Upper lobe of right lung (tissue), 1 donor: ENCODE measurements around the gene KRTAP12-4. TPM values are rescaled to one million over a fixed set of nuclear protein-coding genes. Genes with fewer than 3 reads are reported as not detected.

Experiments
- ATAC-seq: fragments of 200-7000 bp; cut with Tn5 transposase; one replicate; pipeline ENCODE4 v1.9.1; 2020; ENCODE audit warnings: mild to moderate bottlenecking, moderate library complexity
- DNase-seq: peaks from one replicate; pipeline ENCODE4 v3.0.0-alpha.2; 2020
- H3K27ac ChIP-seq: fragments of 200-600 bp; one replicate; pipeline ENCODE4 v1.8.0; 2022
- H3K27me3 ChIP-seq: fragments of 200-600 bp; one replicate; pipeline ENCODE4 v1.8.0; 2022; ENCODE audit warnings: mild to moderate bottlenecking
- H3K36me3 ChIP-seq: fragments of 200-600 bp; one replicate; pipeline ENCODE4 v1.8.0; 2022
- H3K4me1 ChIP-seq: fragments of 200-600 bp; one replicate; pipeline ENCODE4 v1.8.0; 2022
- H3K4me3 ChIP-seq: fragments of 200-600 bp; one replicate; pipeline ENCODE4 v1.8.0; 2022; ENCODE audit warnings: mild to moderate bottlenecking
- H3K9me3 ChIP-seq: fragments of 200-600 bp; one replicate; pipeline ENCODE4 v1.8.0; 2022
- CTCF ChIP-seq: fragments of 200-600 bp; IDR thresholded peaks from one replicate; pipeline ENCODE4 v1.8.0; 2022; ENCODE audit warnings: antibody characterized with exemption
- intact Hi-C: fragments of 100-400 bp; cut with DNase I; formaldehyde crosslinking; loops from one replicate; pipeline ENCODE4 v1.11.0; 2022
- total RNA-seq: library from RNA; stranded (reverse); fragmentation: NEBNext Ultra II Directional; extraction: Animal tissue kit (Norgen Biotek cat#: 25700); gene quantifications from one replicate; pipeline ENCODE4 v1.2.1, GENCODE V29; 2021
- donor health status: DM: no; HTN: yes; CAD: no; lungs with severe emphysema.

Gene KRTAP12-4
- total RNA-seq, 1 donor from 2014 or later = not detected

GRCh38 chr21:44677881-44678280 lies 23.4 kb upstream of the KRTAP12-4 start:
- H3K4me1 ChIP-seq = no peaks in the 10 kb centered on the region
- ATAC-seq (no peak), DNase-seq (no peak)
- intact Hi-C loops = no loop called here
- H3K9me3 ChIP-seq = no peaks in the 10 kb centered on the region
- no peak for TF ChIP-seq CTCF
- no peaks in the 10 kb centered on the region for H3K36me3 ChIP-seq
- H3K27me3 ChIP-seq = peaks cover 5% of the 10 kb centered on the region
- H3K4me3 ChIP-seq = no peak overlapping the region
- no peak overlapping the region for H3K27ac ChIP-seq

- H3K27ac ChIP-seq = no peak overlapping the region
- H3K9me3 ChIP-seq = no peaks in the 10 kb centered on the region
- H3K4me3 ChIP-seq = no peak overlapping the region
- intact Hi-C loops = no loop called here
- TF ChIP-seq CTCF = no peak
- no peak for DNase-seq
- H3K36me3 ChIP-seq = no peaks in the 10 kb centered on the region
- no peaks in the 10 kb centered on the region for H3K4me1 ChIP-seq
- H3K27me3 ChIP-seq = no peaks in the 10 kb centered on the region
- no peak for ATAC-seq
Observed at GRCh38 chr21:44671911-44672310, 17.5 kb upstream of the KRTAP12-4 start.

GRCh38 chr21:44670642-44671432 lies 16.4 kb upstream of the KRTAP12-4 start:
- intact Hi-C loops = no loop called here

GRCh38 chr21:44667612-44668011 lies 13.2 kb upstream of the KRTAP12-4 start:
- Histone ChIP-seq H3K27ac (no peak overlapping the region), H3K4me3 (no peak overlapping the region), H3K36me3 (no peaks in the 10 kb centered on the region), H3K27me3 (no peaks in the 10 kb centered on the region), H3K9me3 (no peaks in the 10 kb centered on the region), H3K4me1 (no peaks in the 10 kb centered on the region)
- DNase-seq = no peak
- TF ChIP-seq CTCF = no peak
- intact Hi-C loops = no loop called here
- ATAC-seq = no peak

More at GRCh38 chr21:44670642-44671432, 16.4 kb upstream of the KRTAP12-4 start:
- no peak for TF ChIP-seq CTCF
- ATAC-seq (no peak), DNase-seq (no peak)
- Histone ChIP-seq H3K36me3 (no peaks in the 10 kb centered on the region), H3K4me3 (no peak overlapping the region), H3K4me1 (no peaks in the 10 kb centered on the region), H3K27me3 (no peaks in the 10 kb centered on the region), H3K27ac (no peak overlapping the region), H3K9me3 (no peaks in the 10 kb centered on the region)

- Histone ChIP-seq H3K4me1 (no peaks in the 10 kb centered on the region), H3K27ac (no peak within 1 kb of the TSS), H3K4me3 (no peak within 1 kb of the TSS), H3K9me3 (no peaks in the 10 kb centered on the region), H3K27me3 (no peaks in the 10 kb centered on the region), H3K36me3 (no peaks in the 10 kb centered on the region)
- ATAC-seq (no peak), DNase-seq (no peak)
- intact Hi-C loops = no loop called here
- no peak for TF ChIP-seq CTCF
Observed at GRCh38 chr21:44666401-44667320, 12.2 kb upstream of the KRTAP12-4 start, which contains the start of gene KRTAP12-2. Gene KRTAP12-2, minus strand, starts transcription at chr21:44666927. Its CDS starts 41 bp downstream, at chr21:44666886.
